DND-41 (cell line): Measurements from ENCODE around the gene FARP2.

Experiments used
- ATAC-seq: fragments of 200-7000 bp; cut with Tn5 transposase; 3 replicates; pipeline ENCODE4 v1.9.1; 2021; ENCODE audit warnings: low read depth; ENCODE audit not compliant: insufficient read depth
- DNase-seq: peaks from one replicate; pipeline ENCODE4 v3.0.0-alpha.2; 2020
- H2AFZ ChIP-seq: 2 replicates; pipeline ENCODE4 v1.6.0; 2012; ENCODE audit warnings: low read depth, low read length
- H3K27ac ChIP-seq: 2 replicates; pipeline ENCODE4 v1.5.1; 2012; ENCODE audit warnings: low read length, inconsistent platforms
- H3K27me3 ChIP-seq: fragments of 200-600 bp; sonication (generic); 2 replicates; pipeline ENCODE4 v1.6.0; 2012; ENCODE audit warnings: low read length, mild to moderate bottlenecking, inconsistent platforms; ENCODE audit not compliant: insufficient read depth, poor library complexity
- H3K36me3 ChIP-seq: 2 replicates; pipeline ENCODE4 v1.5.1; 2012; ENCODE audit warnings: low read length, inconsistent platforms; ENCODE audit not compliant: insufficient read depth
- H3K4me1 ChIP-seq: 2 replicates; pipeline ENCODE4 v1.5.1; 2012; ENCODE audit warnings: mild to moderate bottlenecking, low read length; ENCODE audit not compliant: insufficient read depth
- H3K4me2 ChIP-seq: 2 replicates; pipeline ENCODE4 v1.6.0; 2012; ENCODE audit warnings: mild to moderate bottlenecking, moderate library complexity, low read length, inconsistent platforms; ENCODE audit not compliant: insufficient read depth
- H3K4me3 ChIP-seq, 2 experiments: fragments of 200-600 bp in 1 of 2; shearing (Covaris generic) in 1 of 2; 2 replicates each; pipeline ENCODE4 v1.5.1; 2012 to 2016; ENCODE audit warnings: inconsistent platforms in 2 of 2, low read length in 2 of 2, mild to moderate bottlenecking in 2 of 2, low read depth in 1 of 2, moderate library complexity in 1 of 2
- H3K79me2 ChIP-seq: 2 replicates; pipeline ENCODE4 v1.6.0; 2012; ENCODE audit warnings: low read length, inconsistent platforms; ENCODE audit not compliant: insufficient read depth
- H3K9ac ChIP-seq: 2 replicates; pipeline ENCODE4 v1.6.0; 2012; ENCODE audit warnings: low read depth, mild to moderate bottlenecking, inconsistent platforms, low read length, moderate library complexity
- H3K9me3 ChIP-seq: 2 replicates; pipeline ENCODE4 v1.5.1; 2012; ENCODE audit warnings: low read length, moderate library complexity, mild to moderate bottlenecking, inconsistent platforms; ENCODE audit not compliant: insufficient read depth, severe bottlenecking
- H4K20me1 ChIP-seq: 2 replicates; pipeline ENCODE4 v1.6.0; 2012; ENCODE audit warnings: low read length; ENCODE audit not compliant: insufficient read depth
- EZH2 ChIP-seq: IDR thresholded peaks from 3 replicates; pipeline ENCODE4 v1.6.1; 2012; ENCODE audit warnings: borderline replicate concordance, low read depth, mild to moderate bottlenecking, moderate library complexity, low read length, inconsistent platforms; ENCODE audit not compliant: severe bottlenecking
- TF ChIP-seq, protein P1 (sequence below): IDR thresholded peaks from 2 replicates; pipeline ENCODE4 v1.5.1; 2012; ENCODE audit warnings: borderline replicate concordance, low read length, moderate library complexity, mild to moderate bottlenecking; ENCODE audit not compliant: poor library complexity, severe bottlenecking; ENCODE audit errors: extremely low read depth

Gene FARP2, protein sequence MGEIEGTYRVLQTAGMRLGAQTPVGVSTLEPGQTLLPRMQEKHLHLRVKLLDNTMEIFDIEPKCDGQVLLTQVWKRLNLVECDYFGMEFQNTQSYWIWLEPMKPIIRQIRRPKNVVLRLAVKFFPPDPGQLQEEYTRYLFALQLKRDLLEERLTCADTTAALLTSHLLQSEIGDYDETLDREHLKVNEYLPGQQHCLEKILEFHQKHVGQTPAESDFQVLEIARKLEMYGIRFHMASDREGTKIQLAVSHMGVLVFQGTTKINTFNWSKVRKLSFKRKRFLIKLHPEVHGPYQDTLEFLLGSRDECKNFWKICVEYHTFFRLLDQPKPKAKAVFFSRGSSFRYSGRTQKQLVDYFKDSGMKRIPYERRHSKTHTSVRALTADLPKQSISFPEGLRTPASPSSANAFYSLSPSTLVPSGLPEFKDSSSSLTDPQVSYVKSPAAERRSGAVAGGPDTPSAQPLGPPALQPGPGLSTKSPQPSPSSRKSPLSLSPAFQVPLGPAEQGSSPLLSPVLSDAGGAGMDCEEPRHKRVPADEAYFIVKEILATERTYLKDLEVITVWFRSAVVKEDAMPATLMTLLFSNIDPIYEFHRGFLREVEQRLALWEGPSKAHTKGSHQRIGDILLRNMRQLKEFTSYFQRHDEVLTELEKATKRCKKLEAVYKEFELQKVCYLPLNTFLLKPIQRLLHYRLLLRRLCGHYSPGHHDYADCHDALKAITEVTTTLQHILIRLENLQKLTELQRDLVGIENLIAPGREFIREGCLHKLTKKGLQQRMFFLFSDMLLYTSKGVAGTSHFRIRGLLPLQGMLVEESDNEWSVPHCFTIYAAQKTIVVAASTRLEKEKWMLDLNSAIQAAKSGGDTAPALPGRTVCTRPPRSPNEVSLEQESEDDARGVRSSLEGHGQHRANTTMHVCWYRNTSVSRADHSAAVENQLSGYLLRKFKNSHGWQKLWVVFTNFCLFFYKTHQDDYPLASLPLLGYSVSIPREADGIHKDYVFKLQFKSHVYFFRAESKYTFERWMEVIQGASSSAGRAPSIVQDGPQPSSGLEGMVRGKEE

DNA sequence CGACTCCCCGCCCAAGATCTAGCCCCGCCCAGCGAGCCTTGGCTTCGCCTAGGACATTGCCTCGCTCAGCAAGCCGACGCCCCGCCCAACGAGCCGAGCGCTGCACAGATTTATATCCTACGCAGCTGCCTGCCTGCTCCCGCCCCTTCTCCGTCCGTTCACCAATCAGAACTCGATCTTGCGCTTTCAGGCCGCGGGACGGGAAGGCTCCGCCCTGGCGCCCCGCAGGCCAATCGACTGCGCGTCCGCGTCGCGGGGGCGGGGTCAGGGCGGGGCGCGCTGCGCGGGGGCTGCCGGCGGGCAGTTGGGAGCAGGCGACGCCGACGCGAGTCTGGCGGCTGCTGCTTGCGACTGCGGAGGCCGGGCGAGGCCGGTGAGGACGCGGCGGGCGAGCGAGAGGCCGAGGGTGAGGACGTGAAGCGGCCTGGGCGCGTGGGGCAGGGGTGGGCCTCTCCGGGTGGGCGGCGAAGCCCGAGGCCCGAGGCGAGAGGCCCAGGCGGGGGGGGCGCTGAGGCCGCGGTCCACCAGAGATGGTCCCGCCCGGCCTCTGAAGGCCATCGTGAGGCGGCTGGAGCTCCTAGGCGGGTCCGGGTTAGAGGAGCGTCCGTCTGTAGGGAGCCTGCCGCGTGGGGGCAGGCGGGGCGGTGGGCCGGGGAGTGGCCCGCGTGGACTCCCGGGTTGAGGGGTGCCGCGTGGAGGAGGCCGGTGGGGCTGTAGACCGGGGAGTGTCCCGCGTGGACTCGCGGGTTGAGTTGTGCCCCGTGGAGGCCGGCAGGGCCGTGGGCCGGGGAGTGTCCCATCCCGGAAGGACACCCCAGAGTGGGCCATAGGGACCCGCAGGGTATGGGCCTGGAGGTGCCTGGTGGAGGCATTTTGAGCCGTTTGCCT is at the start of gene FARP2:
FARP2 (plus strand) TSS at position 303 of the 888 bp plus-strand sequence. CDS start 16,823 bp downstream, outside the sequence.
- peak within 1 kb of the TSS; percentile 40 for H2AFZ ChIP-seq
- peak; percentile 95 for ATAC-seq
- TF ChIP-seq EZH2 = no peak
- peaks cover 34% of the 10 kb centered on the region for H3K36me3 ChIP-seq
- H3K4me1 ChIP-seq = peaks cover 22% of the 10 kb centered on the region
- no peaks in the 10 kb centered on the region for H3K27me3 ChIP-seq
- H3K27ac ChIP-seq = peak within 1 kb of the TSS; percentile 58
- H3K79me2 ChIP-seq = peaks cover 50% of the 10 kb centered on the region
- H3K9ac ChIP-seq = peak within 1 kb of the TSS; percentile 77
- peaks cover 39% of the 10 kb centered on the region for H4K20me1 ChIP-seq
- DNase-seq = peak; percentile 99
- peak within 1 kb of the TSS; percentile 84 to 85; a peak in 3 of 4 replicates for H3K4me3 ChIP-seq
- peak within 1 kb of the TSS; percentile 82 for H3K4me2 ChIP-seq
- no peaks in the 10 kb centered on the region for H3K9me3 ChIP-seq

DNA sequence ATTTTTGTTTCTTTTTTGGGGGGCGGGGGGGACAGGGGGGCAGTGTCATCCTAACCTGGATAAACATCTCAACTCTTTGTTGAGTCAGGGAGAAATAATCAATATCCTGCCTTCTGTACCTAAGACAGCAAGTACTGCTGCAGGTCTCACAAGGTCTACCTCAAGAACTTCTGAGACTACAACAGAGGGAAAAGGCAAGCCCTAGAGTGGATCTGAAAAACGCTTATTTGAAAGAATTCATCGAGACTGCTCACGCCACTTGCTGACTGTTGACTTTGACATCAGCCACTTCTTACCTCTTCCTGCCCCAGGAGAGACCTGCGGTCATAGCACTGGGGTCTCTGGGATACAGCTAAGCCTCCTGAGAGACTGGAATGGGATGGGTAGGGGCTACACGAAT is 49.0 kb upstream of the FARP2 start:
- no peak for DNase-seq
- Histone ChIP-seq H3K4me1 (peaks cover 32% of the 10 kb centered on the region), H3K36me3 (peaks cover 10% of the 10 kb centered on the region), H4K20me1 (peaks cover 72% of the 10 kb centered on the region), H3K4me3 (no peak overlapping the region), H3K27ac (no peak overlapping the region), H2AFZ (no peak overlapping the region), H3K79me2 (peaks cover 100% of the 10 kb centered on the region), H3K27me3 (no peaks in the 10 kb centered on the region), H3K4me2 (no peak overlapping the region), H3K9ac (no peak overlapping the region), H3K9me3 (no peaks in the 10 kb centered on the region)
- no peak for ATAC-seq
- TF ChIP-seq EZH2 = no peak
- TF ChIP-seq, protein P1, sequence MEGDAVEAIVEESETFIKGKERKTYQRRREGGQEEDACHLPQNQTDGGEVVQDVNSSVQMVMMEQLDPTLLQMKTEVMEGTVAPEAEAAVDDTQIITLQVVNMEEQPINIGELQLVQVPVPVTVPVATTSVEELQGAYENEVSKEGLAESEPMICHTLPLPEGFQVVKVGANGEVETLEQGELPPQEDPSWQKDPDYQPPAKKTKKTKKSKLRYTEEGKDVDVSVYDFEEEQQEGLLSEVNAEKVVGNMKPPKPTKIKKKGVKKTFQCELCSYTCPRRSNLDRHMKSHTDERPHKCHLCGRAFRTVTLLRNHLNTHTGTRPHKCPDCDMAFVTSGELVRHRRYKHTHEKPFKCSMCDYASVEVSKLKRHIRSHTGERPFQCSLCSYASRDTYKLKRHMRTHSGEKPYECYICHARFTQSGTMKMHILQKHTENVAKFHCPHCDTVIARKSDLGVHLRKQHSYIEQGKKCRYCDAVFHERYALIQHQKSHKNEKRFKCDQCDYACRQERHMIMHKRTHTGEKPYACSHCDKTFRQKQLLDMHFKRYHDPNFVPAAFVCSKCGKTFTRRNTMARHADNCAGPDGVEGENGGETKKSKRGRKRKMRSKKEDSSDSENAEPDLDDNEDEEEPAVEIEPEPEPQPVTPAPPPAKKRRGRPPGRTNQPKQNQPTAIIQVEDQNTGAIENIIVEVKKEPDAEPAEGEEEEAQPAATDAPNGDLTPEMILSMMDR = no peak

DNA sequence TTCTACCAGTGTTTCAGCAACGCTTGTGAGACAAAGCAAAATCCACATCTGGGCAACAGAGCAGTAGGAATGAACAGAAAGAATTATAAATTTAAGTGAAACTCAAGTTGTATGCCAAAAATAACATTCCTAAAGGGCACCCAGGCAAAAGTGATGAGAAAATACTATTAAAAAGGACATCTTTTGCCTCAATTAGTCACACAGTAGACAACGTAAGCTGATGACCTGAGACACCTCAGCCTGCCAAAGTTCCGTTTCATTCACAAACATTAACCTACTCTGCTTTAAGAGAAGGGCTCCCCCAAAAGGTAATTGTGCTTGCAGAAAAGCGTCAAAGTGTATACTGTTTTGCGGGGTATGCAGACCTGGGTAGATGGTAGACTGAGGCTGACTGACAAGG is 47.8 kb upstream of the FARP2 start:
- H3K36me3 ChIP-seq = peaks cover 10% of the 10 kb centered on the region
- H2AFZ ChIP-seq = no peak overlapping the region
- no peak overlapping the region for H3K4me3 ChIP-seq
- H3K9ac ChIP-seq = no peak overlapping the region
- H3K27ac ChIP-seq = no peak overlapping the region
- peaks cover 100% of the 10 kb centered on the region for H3K79me2 ChIP-seq
- H3K4me2 ChIP-seq = no peak overlapping the region
- ATAC-seq (no peak), DNase-seq (no peak)
- H4K20me1 ChIP-seq = peaks cover 69% of the 10 kb centered on the region
- TF ChIP-seq EZH2 = no peak
- TF ChIP-seq, protein P1 = no peak
- H3K9me3 ChIP-seq = no peaks in the 10 kb centered on the region
- H3K4me1 ChIP-seq = peaks cover 44% of the 10 kb centered on the region
- no peaks in the 10 kb centered on the region for H3K27me3 ChIP-seq
